HEK293T (cell line): ENCODE measurements around the gene TBC1D2.

Experiments used
- ELF4 ChIP-seq: fragments of 450-650 bp; IDR thresholded peaks from 2 replicates; pipeline ENCODE4 v1.6.1; 2017; ENCODE audit warnings: antibody characterized with exemption
- FOXA1 ChIP-seq: fragments of 450-650 bp; IDR thresholded peaks from 2 replicates; pipeline ENCODE4 v1.6.1; 2016; ENCODE audit warnings: mild to moderate bottlenecking
- HDGF ChIP-seq: fragments of 450-650 bp; IDR thresholded peaks from 2 replicates; pipeline ENCODE4 v1.6.1; 2017; ENCODE audit warnings: antibody characterized with exemption, borderline replicate concordance

- TF ChIP-seq FOXA1: no peak
- no peak for TF ChIP-seq HDGF
- TF ChIP-seq ELF4: no peak
Measured at GRCh38 chr9:98149422-98149821, 106.0 kb downstream of the TBC1D2 start.
